GM18519 (cell line): ENCODE results near the gene RFTN1.
A peak's percentile ranks its signal among the peaks of the same experiment; 100 is the strongest.

Experiments
- ATAC-seq: cut with Tn5 transposase; IDR thresholded peaks from one replicate; pipeline ENCODE4 v1.9.1; 2021; ENCODE audit warnings: mild to moderate bottlenecking, moderate library complexity; ENCODE audit not compliant: unreplicated experiment, low FRiP score

RFTN1 gene

GRCh38 chr3:16513141-16514020 lies at the start of gene RFTN1:
Gene RFTN1 (minus strand): TSS chr3:16513699. CDS start chr3:16493869, 19,830 bp downstream.
- no peak for ATAC-seq

GRCh38 chr3:16559653-16560365 lies 46.3 kb upstream of the RFTN1 start:
- no peak for ATAC-seq

DNA sequence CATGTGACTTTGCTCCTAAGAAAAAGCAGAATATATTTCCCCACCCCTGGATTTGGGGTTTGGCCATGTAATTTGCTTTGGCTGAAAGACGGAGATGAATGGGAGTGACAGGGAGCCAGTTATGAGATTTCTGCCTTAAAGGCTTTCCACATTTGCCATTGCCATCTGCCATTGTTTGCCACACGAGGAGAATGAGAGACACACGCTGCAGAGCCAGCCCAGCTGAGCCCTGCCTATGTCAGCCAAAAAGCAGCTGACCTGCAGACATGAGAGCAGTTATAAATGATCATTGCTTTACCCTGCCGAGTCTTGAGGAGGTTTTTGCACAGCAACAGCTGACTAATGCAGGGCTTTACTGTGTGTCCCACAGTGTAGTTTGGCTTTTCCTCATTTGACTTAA lies 40.6 kb upstream of the RFTN1 start:
- ATAC-seq = no peak

GRCh38 chr3:16552757-16553156 lies 39.3 kb upstream of the RFTN1 start:
- ATAC-seq = no peak

- ATAC-seq = no peak
Measured at GRCh38 chr3:16551342-16551976, 38.0 kb upstream of the RFTN1 start.

- ATAC-seq = peak; percentile 91
Measured at GRCh38 chr3:16550676-16551341, 37.3 kb upstream of the RFTN1 start.

DNA sequence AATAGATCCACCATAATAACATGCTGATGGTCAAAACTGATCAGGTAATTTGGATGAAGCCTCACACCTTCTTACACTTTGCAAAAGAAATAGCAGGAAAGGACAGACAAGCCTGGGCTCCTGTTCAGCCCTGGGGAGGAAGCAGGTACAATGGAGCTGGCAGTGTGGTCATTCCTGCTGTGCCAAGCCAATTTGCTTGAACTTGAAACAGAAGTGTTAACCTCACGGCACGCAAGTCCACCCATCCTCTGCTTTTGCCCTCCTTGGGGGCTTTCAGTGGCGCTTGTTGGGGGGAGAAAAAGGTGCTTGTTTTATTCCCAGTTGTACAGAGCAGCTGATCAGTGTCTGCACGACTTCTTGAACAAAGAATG lies 36.8 kb upstream of the RFTN1 start:
- no peak for ATAC-seq

GRCh38 chr3:16548721-16549120 lies 35.2 kb upstream of the RFTN1 start:
- ATAC-seq = no peak

DNA sequence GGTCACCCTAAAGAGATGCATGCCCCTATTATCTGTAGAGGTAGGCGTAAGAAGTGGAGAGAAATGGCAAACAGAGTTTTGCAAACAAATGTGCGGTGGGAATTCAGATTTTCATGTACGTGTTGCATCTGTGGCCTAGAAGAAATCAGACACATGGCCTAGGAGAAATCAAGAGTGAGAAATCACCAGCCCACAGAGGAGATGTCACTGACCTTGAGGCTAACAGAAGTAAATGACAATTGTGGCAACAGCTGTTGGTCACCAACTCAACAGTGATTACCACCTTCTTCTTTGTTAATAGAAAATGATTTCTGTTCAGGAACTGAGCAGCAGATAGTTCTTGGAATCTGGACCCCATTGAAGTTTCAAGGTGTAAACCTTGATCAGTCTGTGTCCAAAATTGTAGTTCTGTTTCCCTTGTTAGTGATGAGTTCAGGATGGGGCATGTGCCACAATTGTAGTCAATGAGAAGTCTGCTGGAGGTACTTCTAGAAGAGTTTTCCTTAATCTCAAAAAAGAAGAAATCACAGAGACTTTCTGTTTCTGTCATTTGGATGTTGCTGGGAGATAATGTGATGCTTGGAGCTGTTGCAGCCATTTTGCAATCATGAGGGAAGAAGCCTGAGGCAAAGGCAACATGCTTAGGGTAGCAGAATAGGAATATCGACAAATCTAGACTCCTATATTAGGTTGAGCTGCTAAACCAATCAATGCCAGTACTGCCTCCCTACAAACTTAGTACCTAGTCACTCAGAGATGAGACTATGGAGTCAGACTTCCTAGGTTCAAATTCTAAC lies 34.3 kb upstream of the RFTN1 start:
- ATAC-seq = no peak

DNA sequence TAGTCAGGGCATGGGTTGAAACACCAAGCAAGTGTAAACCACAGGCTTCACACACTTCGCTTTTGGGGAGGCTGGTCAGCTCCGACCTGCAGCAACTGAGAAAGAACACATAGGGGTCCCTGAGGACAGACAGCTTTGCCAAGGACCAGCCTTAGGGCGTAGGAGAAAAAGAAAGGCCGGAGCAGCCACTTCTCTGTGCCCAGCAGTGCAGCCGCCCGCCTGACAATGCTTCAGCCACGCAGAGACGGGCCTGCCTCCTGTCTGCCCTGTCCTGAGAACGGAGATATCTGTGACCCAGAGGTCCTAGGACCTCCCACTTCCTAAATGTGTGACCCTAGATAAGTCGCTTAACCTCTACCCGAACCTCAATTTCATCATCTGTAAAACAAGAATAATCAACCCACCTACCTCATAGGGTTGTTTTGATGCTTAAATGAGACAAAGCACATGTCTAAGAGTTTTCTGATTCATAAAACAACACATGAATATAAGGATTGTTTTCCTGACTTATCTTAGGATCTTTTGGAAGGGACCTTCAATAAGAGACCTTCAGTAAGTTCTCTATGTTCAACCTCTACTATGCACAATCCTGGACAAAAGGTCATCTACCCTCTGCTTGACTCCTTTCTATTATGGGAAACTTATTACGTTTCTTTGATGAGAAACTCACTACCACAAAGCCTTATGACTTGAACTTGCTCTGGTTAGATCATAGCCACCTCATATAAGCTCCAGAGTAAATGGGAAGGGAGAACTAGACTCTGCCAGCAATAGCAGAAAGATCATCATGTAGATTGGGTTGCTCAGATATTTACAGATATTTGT lies 32.9 kb upstream of the RFTN1 start:
- ATAC-seq = no peak

- no peak for ATAC-seq
Measured at GRCh38 chr3:16545413-16546185, 32.1 kb upstream of the RFTN1 start.

GRCh38 chr3:16543242-16543864 lies 29.9 kb upstream of the RFTN1 start:
- no peak for ATAC-seq

- ATAC-seq = no peak
Measured at GRCh38 chr3:16538507-16538906, 25.0 kb upstream of the RFTN1 start.

- ATAC-seq = no peak
Measured at GRCh38 chr3:16536996-16537395, 23.5 kb upstream of the RFTN1 start.

DNA sequence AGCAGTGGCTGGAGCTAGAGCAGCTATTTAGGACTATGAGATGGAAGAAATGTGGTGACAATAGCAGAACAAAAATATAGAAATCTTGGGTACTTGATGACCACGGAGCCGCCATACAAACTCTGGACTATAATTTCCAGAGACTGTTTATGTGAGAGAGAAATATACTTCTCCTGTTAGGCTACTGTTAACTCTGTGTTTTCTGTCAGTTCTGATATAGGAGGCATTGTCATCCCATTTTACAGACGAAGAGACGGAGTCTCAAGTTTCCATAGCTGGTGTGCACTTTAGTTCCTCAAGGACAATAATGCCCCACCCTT lies 22.8 kb upstream of the RFTN1 start:
- ATAC-seq = no peak

DNA sequence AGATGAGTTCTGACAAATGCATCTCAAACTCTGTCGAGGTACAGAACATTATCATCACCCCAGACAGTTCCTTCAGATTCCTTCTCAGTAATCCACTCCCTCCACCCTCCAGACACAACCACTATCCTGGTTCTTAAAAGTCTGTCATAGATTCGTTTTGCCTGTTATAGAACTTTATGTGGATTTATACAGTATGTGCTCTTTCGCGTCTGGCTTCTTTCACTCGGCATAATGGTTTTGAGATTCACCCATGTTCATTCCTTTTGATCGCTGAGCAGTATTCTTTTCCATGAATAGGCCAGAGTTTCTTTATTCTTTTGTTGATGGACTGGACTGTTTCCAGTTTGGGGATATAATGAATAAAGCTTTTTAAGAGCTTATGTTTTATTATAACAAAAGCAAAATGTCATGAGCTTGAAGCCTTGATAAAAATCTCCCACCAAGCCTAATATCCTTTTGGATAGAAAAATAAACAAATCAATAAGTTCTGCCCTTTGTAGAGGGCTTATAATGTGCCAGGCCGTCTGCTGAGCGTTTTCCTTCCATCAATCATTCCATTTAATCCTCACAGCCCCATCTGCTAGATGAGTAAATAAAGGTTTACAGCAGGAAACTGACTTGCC lies 21.3 kb upstream of the RFTN1 start:
- ATAC-seq = no peak

DNA sequence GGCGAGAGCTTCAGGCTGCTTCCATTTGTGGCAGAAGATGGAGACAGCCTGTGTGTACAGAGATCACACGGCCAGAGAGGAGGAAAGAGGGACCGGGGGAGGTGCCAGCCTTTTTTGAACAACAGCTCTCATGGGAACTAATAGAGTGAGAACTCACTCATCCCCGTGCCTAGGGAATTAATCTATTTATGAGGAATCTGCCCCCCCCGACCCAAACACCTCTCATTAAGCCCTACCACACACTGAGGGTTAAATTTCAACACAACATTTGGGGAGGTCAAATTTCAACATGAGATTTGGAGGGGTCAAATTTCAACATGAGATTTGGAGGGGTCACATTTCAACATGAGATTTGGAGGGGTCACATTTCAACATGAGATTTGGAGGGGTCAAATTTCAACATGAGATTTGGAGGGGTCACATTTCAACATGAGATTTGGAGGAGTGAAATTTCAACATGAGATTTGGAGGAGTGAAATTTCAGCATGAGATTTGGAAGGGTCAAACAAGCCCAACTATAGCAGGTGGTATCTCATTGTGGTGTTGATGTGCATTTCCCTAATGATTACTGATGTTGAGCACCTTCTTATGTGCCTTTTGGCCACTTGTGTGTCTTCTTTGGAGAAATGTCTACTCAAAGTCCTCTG lies 20.6 kb upstream of the RFTN1 start:
- ATAC-seq = no peak
